ENCODE results near the gene TBL1XR1.

DNA sequence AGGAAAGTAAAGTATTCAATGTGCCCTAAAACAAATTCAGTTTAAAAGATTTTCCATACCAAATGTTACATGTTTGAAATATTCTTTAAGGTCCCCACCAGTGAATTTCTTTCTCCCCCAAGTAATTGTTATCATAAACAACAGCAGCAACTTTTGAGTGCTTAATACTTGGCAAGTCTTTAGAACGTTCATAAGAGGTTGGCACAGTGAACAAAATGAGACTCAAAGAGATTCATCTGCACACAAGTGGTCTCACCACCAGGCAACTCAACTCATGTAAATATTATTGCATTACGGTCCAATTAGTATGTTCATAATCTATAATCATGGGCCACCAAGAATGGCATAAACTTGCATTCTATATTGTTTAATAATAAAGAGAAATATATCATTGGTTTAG, 98.7 kb downstream of the TBL1XR1 start:
- TF ChIP-seq, protein P1, sequence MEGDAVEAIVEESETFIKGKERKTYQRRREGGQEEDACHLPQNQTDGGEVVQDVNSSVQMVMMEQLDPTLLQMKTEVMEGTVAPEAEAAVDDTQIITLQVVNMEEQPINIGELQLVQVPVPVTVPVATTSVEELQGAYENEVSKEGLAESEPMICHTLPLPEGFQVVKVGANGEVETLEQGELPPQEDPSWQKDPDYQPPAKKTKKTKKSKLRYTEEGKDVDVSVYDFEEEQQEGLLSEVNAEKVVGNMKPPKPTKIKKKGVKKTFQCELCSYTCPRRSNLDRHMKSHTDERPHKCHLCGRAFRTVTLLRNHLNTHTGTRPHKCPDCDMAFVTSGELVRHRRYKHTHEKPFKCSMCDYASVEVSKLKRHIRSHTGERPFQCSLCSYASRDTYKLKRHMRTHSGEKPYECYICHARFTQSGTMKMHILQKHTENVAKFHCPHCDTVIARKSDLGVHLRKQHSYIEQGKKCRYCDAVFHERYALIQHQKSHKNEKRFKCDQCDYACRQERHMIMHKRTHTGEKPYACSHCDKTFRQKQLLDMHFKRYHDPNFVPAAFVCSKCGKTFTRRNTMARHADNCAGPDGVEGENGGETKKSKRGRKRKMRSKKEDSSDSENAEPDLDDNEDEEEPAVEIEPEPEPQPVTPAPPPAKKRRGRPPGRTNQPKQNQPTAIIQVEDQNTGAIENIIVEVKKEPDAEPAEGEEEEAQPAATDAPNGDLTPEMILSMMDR (IDR thresholded peaks at IDR 0.05) = no peak
- no peak for TF ChIP-seq POLR2A (IDR thresholded peaks at IDR 0.05)
